PFSK-1 (cell line): ENCODE measurements around the gene ZNF827.

ENCODE experiments used
- FOXP2 ChIP-seq: optimal IDR thresholded peaks from 2 replicates; pipeline ENCODE3; 2011; ENCODE audit warnings: borderline replicate concordance, control low read depth, inconsistent platforms; ENCODE audit not compliant: insufficient read depth; ENCODE audit errors: extremely low read length, extremely low read depth
- TAF1 ChIP-seq: IDR thresholded peaks from 2 replicates; pipeline ENCODE4 v1.6.1; 2012; ENCODE audit warnings: low read length, control low read depth, borderline replicate concordance; ENCODE audit not compliant: insufficient read depth
- TF ChIP-seq, protein P1 (sequence below), 2 experiments: IDR thresholded peaks; 2 replicates each; pipeline versions ENCODE4 v1.6.1 to v1.8.0; 2011 to 2012; ENCODE audit warnings: low read depth in 2 of 2, low read length in 2 of 2, control low read depth in 1 of 2, inconsistent platforms in 1 of 2, mild to moderate bottlenecking in 1 of 2, moderate library complexity in 1 of 2; ENCODE audit not compliant: insufficient read depth in 1 of 2

DNA sequence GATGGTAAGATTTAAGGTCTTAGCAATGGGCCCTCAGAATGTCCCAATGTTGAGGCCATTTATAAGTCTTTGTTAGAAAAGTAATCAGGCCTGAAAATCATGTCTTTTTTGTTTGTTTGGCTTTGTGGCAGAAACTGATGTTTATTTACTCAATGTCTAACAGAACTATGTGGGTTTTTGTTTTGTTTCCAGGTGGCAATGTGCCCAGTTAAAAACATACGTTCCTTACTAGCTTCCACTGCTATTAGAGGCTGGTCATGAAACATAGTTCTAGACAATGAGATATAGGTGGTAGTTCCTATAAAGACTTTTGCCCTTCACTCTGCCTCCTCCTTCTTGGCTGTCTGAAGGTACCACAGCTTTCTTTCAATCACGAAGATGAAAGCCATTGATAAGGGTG, 149.9 kb downstream of the ZNF827 start:
- TF ChIP-seq, protein P1, sequence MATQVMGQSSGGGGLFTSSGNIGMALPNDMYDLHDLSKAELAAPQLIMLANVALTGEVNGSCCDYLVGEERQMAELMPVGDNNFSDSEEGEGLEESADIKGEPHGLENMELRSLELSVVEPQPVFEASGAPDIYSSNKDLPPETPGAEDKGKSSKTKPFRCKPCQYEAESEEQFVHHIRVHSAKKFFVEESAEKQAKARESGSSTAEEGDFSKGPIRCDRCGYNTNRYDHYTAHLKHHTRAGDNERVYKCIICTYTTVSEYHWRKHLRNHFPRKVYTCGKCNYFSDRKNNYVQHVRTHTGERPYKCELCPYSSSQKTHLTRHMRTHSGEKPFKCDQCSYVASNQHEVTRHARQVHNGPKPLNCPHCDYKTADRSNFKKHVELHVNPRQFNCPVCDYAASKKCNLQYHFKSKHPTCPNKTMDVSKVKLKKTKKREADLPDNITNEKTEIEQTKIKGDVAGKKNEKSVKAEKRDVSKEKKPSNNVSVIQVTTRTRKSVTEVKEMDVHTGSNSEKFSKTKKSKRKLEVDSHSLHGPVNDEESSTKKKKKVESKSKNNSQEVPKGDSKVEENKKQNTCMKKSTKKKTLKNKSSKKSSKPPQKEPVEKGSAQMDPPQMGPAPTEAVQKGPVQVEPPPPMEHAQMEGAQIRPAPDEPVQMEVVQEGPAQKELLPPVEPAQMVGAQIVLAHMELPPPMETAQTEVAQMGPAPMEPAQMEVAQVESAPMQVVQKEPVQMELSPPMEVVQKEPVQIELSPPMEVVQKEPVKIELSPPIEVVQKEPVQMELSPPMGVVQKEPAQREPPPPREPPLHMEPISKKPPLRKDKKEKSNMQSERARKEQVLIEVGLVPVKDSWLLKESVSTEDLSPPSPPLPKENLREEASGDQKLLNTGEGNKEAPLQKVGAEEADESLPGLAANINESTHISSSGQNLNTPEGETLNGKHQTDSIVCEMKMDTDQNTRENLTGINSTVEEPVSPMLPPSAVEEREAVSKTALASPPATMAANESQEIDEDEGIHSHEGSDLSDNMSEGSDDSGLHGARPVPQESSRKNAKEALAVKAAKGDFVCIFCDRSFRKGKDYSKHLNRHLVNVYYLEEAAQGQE (IDR thresholded peaks at IDR 0.05; ENCODE audit: insufficient read depth in 1 of 2, low read depth in 2 of 2, low read length in 2 of 2): no peak
- TF ChIP-seq FOXP2 (no peak), TAF1 (no peak)
